Activated CD4-positive, alpha-beta T cell treated with anti-CD3 and anti-CD28 coated beads, Interleukin-2, amount 10 ng/mL, durations not matched to agents 24 days and 14 days (primary cell): ENCODE measurements around the gene TMEM101. TPM values are rescaled to one million over a fixed set of nuclear protein-coding genes. Genes with fewer than 3 reads are reported as not detected.
A peak's percentile ranks its signal among the peaks of the same experiment; 100 is the strongest.
"Not testable (repeated sequence)": the region's sequence is repeated elsewhere in the genome, so short reads cannot be mapped to it uniquely, and the experiment has no call there.

Experiments used
- DNase-seq: peaks from one replicate; pipeline ENCODE4 v3.0.0; 2022
- H3K27ac Mint-ChIP-seq: one replicate; pipeline ENCODE4 v1.8.0; 2022; ENCODE audit warnings: mild to moderate bottlenecking, mixed read lengths
- H3K27me3 Mint-ChIP-seq: one replicate; pipeline ENCODE4 v1.8.0; 2022; ENCODE audit warnings: mixed read lengths
- H3K36me3 Mint-ChIP-seq: one replicate; pipeline ENCODE4 v1.8.0; 2022; ENCODE audit warnings: low read depth, mild to moderate bottlenecking, mixed read lengths
- H3K4me1 Mint-ChIP-seq: one replicate; pipeline ENCODE4 v1.8.0; 2021; ENCODE audit warnings: mixed read lengths
- H3K4me3 Mint-ChIP-seq: one replicate; pipeline ENCODE4 v1.8.0; 2022; ENCODE audit warnings: mild to moderate bottlenecking, moderate library complexity, mixed read lengths
- H3K9me3 Mint-ChIP-seq: one replicate; pipeline ENCODE4 v1.8.0; 2021; ENCODE audit warnings: mixed read lengths
- intact Hi-C: fragments of 100-400 bp; cut with micrococcal nuclease; formaldehyde crosslinking; loops from one replicate; pipeline ENCODE4 v1.15.1; 2023
- total RNA-seq: library from RNA; stranded (reverse); gene quantifications from 2 replicates; pipeline ENCODE4 v1.2.3, GENCODE V29; 2022

TMEM101 gene
- total RNA-seq, 1 donor from 2014 or later = 32.8 TPM

GRCh38 chr17:44001461-44001920, 13.3 kb downstream of the TMEM101 start:
- peaks cover 20% of the 10 kb centered on the region for H3K27me3 Mint-ChIP-seq
- no peak for DNase-seq
- peaks cover 8% of the 10 kb centered on the region for H3K4me1 Mint-ChIP-seq
- no peak overlapping the region for H3K27ac Mint-ChIP-seq
- no peaks in the 10 kb centered on the region for H3K9me3 Mint-ChIP-seq
- H3K4me3 Mint-ChIP-seq = no peak overlapping the region
- peaks cover 2% of the 10 kb centered on the region for H3K36me3 Mint-ChIP-seq
- intact Hi-C loops = loop anchor here (10.0 kb wide), 1 partner anchor 517 kb away; the partner anchor contains the start of gene DHX8

- peaks cover 17% of the 10 kb centered on the region for H3K27me3 Mint-ChIP-seq
- intact Hi-C loops = loop anchor here (10.0 kb wide), 1 partner anchor 516 kb away; the partner anchor contains the start of gene DHX8
- H3K9me3 Mint-ChIP-seq = no peaks in the 10 kb centered on the region
- no peak overlapping the region for H3K4me3 Mint-ChIP-seq
- peaks cover 3% of the 10 kb centered on the region for H3K4me1 Mint-ChIP-seq
- no peak overlapping the region for H3K27ac Mint-ChIP-seq
- peaks cover under 1% of the 10 kb centered on the region for H3K36me3 Mint-ChIP-seq
- DNase-seq = no peak
These were observed 13.8 kb downstream of the TMEM101 start for GRCh38 chr17:44000871-44001460.

GRCh38 chr17:44000141-44000860, 14.5 kb downstream of the TMEM101 start:
- Mint-ChIP-seq H3K27me3 (peaks cover 17% of the 10 kb centered on the region), H3K9me3 (no peaks in the 10 kb centered on the region), H3K36me3 (no peaks in the 10 kb centered on the region), H3K27ac (no peak overlapping the region), H3K4me1 (peaks cover 2% of the 10 kb centered on the region), H3K4me3 (no peak overlapping the region)
- DNase-seq = no peak
- intact Hi-C loops = loop anchor here (10.0 kb wide), 1 partner anchor 516 kb away; the partner anchor contains the start of gene DHX8

DNA sequence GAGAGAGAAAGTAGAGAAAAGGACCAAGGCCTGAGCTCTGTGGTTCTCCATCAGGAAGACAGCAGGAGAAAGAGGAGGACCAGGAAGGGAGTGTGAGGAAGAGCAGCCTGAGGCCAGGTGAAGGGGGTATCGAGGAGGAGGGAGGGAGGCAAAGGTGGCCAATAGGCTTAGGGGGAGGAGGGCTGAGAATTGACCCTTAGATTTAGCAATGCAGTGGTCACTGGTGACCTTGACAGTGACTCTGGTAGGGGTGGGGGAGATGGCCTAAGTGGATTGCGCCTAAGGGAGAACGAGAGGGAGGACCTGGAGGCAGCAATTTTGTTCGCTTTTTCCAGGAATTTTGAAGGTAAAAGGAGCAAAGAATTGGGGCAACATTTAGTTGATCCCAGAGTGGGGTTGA, 15.7 kb downstream of the TMEM101 start:
- Mint-ChIP-seq H3K4me1 (no peaks in the 10 kb centered on the region), H3K27ac (no peak overlapping the region), H3K27me3 (peaks cover 21% of the 10 kb centered on the region), H3K36me3 (no peaks in the 10 kb centered on the region), H3K9me3 (no peaks in the 10 kb centered on the region), H3K4me3 (no peak overlapping the region)
- intact Hi-C loops = loop anchor here (5.0 kb wide), 1 partner anchor 92 kb away; the partner anchor contains the start of gene MPP2
- no peak for DNase-seq

DNA sequence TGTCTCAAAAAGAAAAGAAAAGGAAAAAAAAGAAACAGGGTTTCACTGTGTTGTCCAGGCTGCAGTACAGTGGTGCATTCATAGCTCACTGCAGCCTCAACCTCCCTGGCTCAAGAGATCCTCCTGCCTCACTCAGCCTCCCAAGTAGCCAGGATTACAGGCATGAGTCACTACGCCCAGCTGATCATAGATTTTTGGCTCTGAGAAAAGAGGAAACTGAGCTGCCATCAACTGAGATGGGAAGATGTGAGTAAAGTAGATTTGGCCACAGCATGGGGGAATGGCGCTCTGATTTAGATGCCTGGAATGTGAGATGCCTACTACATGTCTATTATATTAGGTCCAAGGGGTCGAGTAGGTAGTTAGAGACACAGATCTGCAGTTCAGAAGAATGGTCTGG, 16.2 kb downstream of the TMEM101 start:
- DNase-seq = no peak
- Mint-ChIP-seq H3K4me3 (no peak overlapping the region), H3K27ac (no peak overlapping the region), H3K36me3 (no peaks in the 10 kb centered on the region), H3K4me1 (no peaks in the 10 kb centered on the region), H3K9me3 (no peaks in the 10 kb centered on the region), H3K27me3 (peaks cover 20% of the 10 kb centered on the region)
- intact Hi-C loops = loop anchor here (5.0 kb wide), 1 partner anchor 91 kb away; the partner anchor contains the start of gene MPP2

- not testable (repeated sequence) for DNase-seq, H3K9me3 Mint-ChIP-seq, H3K27ac Mint-ChIP-seq, H3K4me3 Mint-ChIP-seq, H3K36me3 Mint-ChIP-seq, H3K4me1 Mint-ChIP-seq
- H3K27me3 Mint-ChIP-seq = peaks cover 22% of the 10 kb centered on the region
- intact Hi-C loops = loop anchor here (5.0 kb wide), 1 partner anchor 90 kb away; the partner anchor contains the start of gene MPP2
These were observed 17.6 kb downstream of the TMEM101 start for GRCh38 chr17:43997180-43997579.

GRCh38 chr17:43995150-43995471, 19.7 kb downstream of the TMEM101 start:
- no peak overlapping the region for H3K27ac Mint-ChIP-seq
- H3K27me3 Mint-ChIP-seq = peaks cover 26% of the 10 kb centered on the region
- peak overlapping the region; percentile 44 for H3K4me3 Mint-ChIP-seq
- H3K36me3 Mint-ChIP-seq = no peaks in the 10 kb centered on the region
- H3K4me1 Mint-ChIP-seq = no peaks in the 10 kb centered on the region
- intact Hi-C loops = loop anchor here (1.0 to 5.0 kb wide), 2 partner anchors 51 to 88 kb away; partner anchors contain the start of gene MPP2
- no peaks in the 10 kb centered on the region for H3K9me3 Mint-ChIP-seq
- no peak for DNase-seq

DNA sequence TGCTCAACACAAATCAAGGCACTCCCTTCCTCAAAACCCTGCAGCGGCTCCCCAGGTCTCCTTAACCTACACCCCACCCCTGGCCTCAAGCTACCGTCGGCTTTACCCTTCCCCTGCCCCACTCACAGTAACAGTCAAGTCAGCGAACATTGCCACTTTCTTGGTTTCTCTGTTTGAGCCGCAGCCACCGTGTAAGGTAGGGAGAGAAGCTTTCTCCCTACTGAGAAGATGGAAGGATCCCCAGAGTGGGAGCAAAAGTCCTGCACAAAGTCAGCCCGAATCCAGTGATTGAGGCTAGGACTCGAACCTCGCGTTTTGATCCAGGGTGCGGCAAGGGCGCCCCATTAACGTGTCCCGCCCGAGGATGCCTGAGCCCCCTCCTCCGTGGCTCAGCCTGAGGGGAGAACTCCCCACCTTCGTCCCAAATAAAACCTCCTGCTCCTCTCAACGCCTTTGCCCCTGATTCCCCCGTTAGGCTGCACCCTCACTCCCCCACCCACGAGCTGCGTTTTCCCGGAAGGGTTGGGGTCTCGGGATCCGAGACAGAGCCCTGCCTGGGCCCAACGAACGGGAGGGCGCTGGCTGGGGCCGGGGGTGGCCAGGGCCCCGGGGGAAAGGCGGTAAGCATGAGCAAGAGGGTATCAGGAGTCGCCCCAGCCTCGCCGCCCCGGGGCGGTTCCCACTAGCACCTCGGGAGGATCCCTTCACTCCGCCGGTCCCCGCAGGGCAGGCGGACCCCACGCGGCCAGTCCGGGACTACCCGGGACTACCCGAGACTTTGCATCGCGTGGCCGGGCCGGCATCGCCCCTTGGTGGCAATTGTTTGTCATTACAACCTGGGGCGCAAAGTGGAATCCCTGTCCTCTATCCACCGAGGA, 20.3 kb downstream of the TMEM101 start:
- intact Hi-C loops = loop anchor here (1.0 to 5.0 kb wide), 2 partner anchors 50 to 87 kb away; partner anchors contain the start of gene MPP2
- Mint-ChIP-seq H3K27me3 (peaks cover 26% of the 10 kb centered on the region), H3K9me3 (no peaks in the 10 kb centered on the region), H3K4me3 (peak overlapping the region; percentile 44), H3K4me1 (no peaks in the 10 kb centered on the region), H3K27ac (no peak overlapping the region), H3K36me3 (no peaks in the 10 kb centered on the region)
- peak; percentile 91 for DNase-seq

GRCh38 chr17:43992641-43993040, 22.1 kb downstream of the TMEM101 start:
- Mint-ChIP-seq H3K4me3 (no peak overlapping the region), H3K9me3 (no peaks in the 10 kb centered on the region), H3K27ac (no peak overlapping the region), H3K36me3 (no peaks in the 10 kb centered on the region), H3K4me1 (no peaks in the 10 kb centered on the region), H3K27me3 (peaks cover 27% of the 10 kb centered on the region)
- DNase-seq = no peak
- intact Hi-C loops = no loop called here

GRCh38 chr17:43988301-43988700, 26.5 kb downstream of the TMEM101 start:
- intact Hi-C loops = no loop called here
- H3K27ac Mint-ChIP-seq = no peak overlapping the region

DNA sequence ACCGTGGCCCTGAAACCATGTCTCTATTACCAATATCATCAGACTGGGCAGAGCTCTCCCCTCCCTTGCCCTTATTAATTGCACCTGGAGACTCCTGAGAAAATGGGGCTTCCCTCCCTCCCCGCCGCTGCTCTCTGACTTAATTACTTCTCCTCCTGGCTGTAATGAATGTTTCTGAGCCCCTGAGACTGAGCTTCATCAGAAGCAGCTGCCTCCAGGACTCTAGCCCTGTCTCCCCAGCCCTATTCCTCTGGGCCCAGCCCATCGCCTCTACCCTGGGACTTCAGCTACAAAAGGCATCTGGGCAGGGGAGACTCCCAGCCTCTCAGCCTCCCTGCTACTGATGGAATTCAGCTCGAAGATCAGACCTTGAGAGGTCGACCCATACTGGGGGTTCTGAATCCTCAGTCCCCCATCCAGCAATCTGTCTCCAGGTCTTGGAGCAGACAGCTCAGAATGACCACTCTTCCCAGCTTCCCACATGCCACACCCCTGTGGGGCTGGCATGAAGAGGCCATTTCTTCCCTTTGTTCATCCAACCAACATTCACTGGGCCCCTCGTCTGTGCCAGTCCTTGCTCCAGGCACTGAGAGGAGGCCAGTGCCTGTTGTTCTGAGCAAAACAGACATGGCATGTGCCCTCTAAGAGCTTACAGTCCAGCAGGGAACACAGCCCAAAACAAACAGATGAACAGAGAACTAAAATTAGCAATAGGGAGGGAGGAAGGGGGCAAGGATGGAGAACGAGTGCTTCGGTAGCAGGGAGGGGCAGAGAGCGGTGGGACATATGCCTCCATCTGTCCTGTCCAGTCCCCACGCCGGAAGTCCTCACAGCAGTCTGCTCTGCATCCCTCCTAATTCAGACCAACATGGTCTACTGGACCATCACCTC, 27.4 kb downstream of the TMEM101 start:
- DNase-seq = no peak
- Mint-ChIP-seq H3K27ac (no peak overlapping the region), H3K27me3 (peaks cover 42% of the 10 kb centered on the region), H3K4me3 (no peak overlapping the region), H3K36me3 (no peaks in the 10 kb centered on the region), H3K9me3 (no peaks in the 10 kb centered on the region), H3K4me1 (peaks cover 8% of the 10 kb centered on the region)
- intact Hi-C loops = no loop called here

More at GRCh38 chr17:43988301-43988700, 26.5 kb downstream of the TMEM101 start:
- Mint-ChIP-seq H3K36me3 (no peaks in the 10 kb centered on the region), H3K4me1 (peaks cover 8% of the 10 kb centered on the region), H3K27me3 (peaks cover 36% of the 10 kb centered on the region), H3K4me3 (no peak overlapping the region), H3K9me3 (no peaks in the 10 kb centered on the region)
- no peak for DNase-seq

DNA sequence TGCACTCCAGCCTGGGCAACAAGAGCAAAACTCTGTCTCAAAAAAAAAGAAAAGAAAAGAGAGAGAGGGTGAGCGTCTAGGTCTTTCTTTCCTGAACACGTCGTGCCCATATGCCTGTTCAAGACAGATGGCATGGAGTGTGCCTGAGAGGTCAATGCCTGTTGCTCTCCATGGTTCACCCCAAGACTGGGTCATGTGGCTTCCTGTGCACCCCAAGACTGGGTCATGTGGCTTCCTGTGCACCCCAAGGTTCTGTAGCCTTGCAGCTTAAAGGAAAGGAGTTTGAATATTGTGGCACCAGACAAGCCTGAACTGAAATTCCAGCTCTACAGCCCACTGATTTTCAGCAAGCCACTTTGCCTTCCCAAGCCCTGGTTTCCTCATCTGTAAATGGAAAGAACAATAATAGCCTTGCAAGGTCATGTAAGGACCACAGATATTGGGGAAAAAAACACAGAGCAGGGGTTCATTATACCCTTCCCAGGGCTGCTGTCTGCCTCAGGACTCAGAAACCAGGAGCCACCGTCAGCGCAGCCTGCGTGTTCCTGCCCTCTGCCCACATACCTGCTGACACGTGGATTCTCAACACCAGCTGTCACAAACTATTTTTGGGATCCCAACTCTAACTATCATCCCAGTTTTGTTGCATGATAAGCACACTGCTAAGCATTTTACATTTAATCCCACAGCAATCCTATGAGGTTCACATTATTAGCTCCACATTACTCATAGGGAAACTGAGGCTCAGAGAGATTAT, 28.4 kb downstream of the TMEM101 start:
- Mint-ChIP-seq H3K4me3 (no peak overlapping the region), H3K9me3 (no peaks in the 10 kb centered on the region), H3K27ac (no peak overlapping the region), H3K36me3 (no peaks in the 10 kb centered on the region), H3K4me1 (peaks cover 8% of the 10 kb centered on the region), H3K27me3 (peaks cover 48% of the 10 kb centered on the region)
- DNase-seq = no peak
- intact Hi-C loops = no loop called here
